HG03442 (cell line): ENCODE results near the gene TUFM.
"Not testable (repeated sequence)": the region's sequence is repeated elsewhere in the genome, so short reads cannot be mapped to it uniquely, and the experiment has no call there.

Source experiments
- ATAC-seq: cut with Tn5 transposase; IDR thresholded peaks from one replicate; pipeline ENCODE4 v1.9.1; 2021; ENCODE audit warnings: mild to moderate bottlenecking, moderate library complexity; ENCODE audit not compliant: unreplicated experiment

TUFM gene

DNA sequence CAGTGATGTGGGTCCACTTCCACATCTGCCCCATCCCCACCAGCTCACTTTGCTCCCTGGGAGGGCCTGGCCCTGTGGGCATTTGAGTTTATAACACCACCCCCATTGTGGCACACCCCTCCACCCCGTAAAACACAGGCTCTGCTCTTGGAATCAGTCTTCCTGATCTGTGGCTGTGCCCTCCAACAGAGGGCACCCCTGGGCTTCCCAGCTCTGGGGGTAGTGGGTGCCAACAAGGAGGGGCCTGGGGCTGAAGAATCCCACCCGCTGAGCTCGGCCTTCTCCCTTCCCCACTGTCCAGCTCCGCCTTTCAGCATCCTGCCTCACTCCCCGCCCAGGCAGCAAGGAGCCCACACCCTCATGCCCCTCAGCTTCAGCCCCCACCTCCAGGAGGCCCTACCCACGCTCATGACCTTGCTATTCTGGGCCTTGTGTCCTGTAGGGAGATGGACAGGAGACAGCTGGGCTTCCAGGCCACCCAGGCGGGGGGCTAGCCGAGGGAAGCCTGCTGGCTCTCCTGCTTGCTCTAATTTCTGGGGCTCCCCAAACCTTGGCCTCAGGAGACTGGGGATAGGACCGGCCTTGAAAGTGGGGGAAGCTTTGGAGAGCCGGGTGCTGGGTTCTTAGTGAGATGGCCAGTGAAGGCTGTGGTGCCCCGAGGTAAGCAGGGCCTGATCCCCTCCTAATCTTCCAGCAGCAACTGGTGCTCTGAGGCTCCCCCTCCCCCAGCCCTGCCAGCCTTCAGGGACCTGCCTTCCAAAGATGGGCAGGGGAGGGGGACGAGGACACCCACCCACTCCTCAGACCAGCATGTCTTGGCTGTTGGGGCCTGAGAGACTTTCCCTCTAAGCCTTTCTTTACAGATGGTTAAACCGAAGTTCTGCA is 29.2 kb upstream of the TUFM start:
- no peak for ATAC-seq

DNA sequence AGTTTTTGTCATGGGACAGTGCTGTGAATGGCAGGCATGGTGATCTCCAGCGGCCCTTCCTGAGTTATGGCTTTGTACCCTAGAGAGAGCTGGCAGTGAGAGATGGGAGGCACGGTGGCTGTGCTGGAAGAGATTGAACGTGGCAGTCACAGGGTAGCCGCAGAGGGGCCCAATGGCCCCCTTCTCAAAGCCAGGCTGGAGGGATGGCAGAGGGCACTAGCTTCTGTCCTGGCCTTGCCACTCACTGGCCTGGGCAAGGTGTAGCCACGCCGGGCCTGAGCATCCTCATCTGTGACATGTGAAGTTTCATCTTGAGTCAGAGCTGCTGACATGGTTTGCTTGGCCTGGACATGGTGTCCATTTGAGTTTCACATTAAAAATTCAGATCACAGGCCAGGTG is 28.3 kb upstream of the TUFM start:
- ATAC-seq: no peak

DNA sequence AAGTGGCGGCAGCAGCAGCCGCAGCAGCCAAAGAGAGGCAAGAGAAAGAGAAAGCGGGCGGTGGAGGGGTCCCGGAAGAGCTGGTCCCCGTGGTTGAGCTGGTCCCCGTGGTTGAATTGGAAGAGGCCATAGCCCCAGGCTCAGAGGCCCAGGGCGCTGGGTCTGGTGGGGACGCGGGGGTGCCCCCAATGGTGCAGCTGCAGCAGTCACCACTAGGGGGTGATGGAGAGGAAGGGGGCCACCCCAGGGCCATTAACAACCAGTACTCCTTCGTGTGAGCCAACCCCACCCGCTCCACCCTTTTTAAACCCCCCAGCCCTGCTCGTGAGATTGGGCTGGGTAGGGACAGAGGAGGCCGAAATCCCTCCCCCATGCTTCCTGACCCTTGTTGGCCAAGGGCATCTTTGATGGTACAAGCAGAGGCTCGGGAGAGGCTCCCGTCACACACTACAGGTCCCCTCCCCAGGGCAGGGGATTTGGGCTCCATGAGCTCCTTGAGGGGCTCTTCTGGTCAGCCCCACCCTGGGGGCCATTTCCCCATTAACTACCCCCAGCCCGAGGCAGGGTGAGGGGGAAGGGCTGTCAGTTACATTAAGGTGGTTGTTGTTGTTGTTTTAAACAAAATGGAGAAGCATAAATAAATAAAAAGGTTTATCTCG is 27.5 kb upstream of the TUFM start:
- no peak for ATAC-seq

DNA sequence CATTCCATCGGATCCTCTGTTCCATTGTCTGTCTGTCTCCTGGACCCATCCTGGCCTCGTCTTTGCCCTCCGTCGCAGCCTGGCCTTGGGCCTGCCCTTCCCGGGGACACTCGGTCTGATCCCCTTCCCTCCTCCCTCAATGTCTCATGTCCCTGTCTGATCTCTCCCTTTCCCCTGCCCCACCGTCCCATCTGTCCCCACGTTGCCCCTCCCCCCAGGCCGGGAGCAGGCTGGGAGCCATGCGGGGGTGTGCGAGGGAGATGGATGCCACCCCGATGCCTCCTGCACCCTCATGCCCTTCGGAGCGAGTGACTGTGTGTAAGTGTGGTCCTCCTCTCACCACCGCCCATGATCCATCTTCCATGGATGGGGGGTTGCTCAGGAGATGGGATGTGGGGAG is 26.8 kb upstream of the TUFM start:
- no peak for ATAC-seq

DNA sequence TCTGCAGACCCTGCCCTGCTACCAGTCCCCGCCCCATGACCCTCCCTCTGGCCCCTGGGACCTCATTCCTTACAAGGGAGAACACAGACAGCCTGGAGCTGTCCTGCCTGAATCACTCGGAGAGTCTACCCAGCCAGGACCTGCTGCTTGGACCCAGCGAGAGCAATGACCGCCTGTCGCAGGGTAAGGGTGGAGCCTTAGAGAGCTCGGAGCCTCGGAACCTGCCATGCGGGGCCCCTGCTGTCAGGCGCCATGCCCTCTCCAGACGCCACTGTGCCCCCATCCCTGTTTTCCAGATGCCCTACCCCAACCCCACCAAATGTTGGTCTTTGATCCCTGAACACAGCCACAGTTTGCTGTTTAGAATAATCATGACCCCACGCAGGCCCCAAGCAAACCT is 23.1 kb upstream of the TUFM start:
- no peak for ATAC-seq

DNA sequence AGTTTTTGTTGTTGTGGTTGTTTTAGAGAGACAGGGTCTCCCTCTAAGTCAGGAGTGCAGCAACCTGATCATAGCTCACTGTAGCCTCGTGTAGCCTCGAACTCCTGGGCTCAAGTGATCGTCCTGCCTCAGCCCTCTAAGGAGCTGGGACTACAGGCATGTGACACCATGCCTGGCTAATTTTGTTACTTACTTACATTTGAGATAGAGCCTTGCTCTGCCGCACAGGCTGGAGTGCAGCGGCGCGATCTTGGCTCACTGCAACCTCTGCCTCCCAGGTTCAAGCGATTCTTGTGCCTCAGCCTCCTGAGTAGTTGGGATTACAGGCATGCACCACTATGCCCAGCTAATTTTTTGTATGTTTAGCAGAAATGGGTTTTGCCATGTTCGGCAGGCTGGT is 21.5 kb upstream of the TUFM start:
- ATAC-seq: not testable (repeated sequence)

DNA sequence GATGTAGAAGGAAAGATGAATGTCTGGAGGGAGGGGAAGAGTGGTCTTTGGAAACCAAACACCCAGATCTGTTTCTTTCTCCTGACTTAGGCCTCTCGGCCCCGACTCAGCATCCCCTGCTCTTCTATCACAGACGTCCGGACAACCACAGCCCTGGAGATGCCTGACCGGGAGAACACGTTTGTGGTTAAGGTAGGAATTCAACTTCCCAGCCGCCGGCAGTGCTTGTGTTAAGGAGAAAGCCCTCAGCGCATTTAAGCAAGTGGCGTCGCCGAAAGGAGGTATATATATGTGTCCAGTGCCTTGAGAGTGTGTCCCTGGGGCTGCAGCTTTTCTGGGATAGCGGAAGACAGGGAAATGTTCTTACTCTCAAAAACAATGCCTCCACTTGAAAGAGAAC is 21.1 kb upstream of the TUFM start:
- ATAC-seq: no peak

DNA sequence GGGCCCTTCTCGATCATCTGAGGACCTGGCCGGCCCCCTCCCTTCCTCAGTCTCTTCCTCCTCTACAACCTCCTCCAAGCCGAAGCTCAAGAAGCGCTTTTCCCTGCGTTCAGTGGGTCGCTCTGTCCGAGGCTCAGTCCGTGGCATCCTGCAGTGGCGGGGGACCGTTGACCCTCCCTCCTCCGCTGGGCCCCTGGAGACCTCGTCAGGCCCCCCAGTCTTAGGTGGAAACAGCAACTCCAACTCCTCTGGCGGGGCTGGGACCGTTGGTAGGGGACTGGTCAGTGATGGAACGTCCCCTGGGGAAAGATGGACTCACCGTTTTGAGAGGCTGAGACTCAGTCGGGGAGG is 20.3 kb upstream of the TUFM start:
- ATAC-seq: no peak

DNA sequence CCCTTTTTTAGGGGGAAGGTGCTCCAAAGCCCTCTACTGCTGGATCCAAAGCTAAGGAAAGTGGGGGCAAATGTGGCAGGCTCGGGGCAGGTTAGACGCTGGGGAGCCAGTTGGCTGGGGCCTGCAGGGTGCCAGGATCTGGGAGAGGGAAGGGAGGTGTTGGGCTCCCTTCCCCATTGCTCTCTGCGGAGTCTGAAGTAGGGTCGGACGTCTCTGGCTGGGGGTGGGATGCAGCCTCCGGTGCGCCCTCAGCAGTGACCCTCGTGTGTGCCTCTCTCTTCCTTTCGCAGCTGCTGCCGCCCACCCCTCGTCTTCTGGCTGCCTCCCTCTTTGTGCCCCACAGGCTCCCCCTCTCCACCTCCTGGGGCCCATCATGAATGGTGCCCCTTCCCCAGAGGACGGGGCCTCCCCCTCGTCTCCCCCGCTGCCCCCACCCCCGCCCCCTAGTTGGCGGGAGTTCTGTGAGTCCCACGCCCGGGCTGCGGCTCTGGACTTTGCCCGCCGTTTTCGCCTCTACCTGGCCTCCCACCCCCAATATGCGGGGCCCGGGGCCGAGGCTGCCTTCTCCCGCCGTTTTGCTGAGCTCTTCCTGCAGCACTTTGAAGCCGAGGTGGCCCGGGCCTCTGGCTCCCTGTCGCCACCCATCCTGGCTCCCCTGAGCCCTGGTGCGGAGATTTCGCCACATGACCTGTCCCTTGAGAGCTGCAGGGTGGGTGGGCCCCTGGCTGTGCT is 19.7 kb upstream of the TUFM start:
- ATAC-seq: no peak

DNA sequence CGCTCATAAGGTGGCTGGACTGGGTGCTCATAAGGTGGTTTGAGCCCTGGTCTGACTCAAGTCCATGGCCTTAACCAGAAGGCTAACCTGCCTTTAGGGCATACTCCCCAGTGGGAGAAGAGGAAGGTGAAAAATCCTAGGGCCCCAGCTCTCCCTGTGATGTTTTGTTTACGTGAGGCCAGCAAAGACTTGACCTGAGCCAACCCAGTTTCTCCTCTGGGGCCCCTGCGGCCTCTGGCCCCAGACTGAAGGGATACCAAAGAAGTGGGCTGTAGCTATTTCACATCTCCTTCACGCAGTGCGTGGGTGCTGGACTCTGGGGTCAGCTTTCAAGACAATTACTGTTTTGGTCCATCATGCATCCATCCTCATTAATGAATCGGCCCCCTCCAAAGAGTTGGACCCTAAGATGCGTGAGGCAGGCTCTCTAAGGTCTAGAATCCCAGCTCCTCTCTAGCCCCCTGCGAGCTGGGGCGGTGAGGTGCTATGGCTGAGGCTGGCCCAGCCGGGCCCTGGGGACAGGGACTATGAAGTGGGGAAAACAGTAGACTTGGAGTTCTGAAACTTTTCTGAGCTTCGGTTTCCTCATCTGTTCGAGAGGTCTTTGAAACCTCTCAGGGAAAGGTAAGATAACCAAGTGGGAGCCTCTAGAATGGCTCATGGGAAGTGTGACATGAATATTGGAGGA is 19.0 kb upstream of the TUFM start:
- no peak for ATAC-seq

DNA sequence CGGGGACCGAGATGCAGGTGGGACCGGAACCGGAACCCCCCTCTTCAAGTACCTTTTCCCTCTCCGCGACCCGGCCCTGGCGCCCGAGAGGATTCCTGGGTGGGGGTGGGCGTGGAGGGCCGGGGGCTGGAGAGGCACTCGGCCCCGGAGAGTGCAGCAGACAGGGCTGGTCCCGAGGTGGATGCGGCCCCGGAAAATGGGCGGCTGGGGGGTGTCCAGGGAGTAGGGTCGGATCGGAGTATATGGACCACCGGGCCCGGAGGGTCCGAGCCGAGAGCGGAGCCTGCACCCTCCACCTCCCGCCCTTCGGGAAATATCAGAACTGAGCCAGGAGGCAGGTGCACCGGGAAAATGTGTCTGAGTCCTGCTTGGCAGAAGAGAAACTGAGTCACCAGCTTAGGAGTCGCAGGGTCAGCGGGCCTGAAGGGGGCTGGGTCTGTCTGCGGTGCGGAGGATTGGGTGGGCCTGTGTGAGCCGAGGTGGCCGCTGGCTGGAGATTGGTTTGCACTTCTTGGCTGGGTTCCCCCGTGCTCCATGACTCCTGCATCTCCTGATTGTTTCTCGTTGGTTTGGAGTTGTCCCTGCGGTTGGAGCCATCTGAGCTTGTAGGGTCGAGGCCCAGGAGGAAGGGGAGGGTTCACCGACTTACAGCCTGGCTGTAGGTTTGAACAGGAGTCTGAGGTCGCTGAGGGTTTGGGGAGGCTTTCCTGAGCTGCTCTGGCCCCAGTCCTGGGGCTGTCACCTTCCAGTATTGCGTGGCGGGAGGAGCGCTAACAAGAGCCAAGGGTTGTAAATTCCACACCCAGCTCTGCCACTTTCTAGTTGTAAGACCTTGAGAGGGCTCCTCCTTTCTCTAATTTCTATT is 18.0 kb upstream of the TUFM start:
- no peak for ATAC-seq

DNA sequence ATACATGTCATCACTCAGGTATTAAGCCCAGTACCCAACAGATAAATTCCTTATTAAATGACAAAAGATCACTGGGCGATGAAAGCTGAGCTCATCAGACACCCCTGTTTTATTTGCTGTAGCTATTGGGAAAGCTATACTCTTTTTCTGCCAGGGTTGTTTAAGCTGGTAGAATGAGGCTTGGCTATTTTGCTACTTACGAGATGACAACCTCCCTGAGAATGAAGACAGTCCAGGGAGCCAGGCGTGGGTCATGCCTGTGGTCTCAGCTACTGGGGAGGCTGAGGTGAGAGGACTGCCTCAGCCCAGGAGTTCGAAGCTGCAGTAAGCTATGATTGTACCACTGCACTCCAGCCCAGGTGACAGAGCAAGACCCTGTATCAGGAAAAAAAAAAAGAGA is 13.2 kb upstream of the TUFM start:
- no peak for ATAC-seq

DNA sequence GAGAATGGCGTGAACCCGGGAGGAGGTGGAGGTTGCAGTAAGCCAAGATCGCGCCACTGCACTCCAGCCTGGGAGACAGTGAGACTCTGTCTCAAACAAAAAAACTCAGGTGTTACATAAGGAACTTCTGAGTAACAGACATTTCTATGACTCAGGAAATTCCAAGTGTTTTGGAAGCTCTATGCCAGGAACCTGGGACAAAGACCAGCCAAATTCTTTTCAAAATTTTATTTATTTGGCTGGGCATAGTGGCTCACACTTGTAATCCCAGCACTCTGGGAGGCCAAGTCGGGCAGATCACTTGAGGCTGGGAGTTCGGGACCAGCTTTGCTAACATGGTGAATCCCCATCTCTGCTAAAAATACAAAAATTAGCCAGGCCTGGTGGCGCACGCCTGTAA is 12.3 kb upstream of the TUFM start:
- ATAC-seq: no peak

DNA sequence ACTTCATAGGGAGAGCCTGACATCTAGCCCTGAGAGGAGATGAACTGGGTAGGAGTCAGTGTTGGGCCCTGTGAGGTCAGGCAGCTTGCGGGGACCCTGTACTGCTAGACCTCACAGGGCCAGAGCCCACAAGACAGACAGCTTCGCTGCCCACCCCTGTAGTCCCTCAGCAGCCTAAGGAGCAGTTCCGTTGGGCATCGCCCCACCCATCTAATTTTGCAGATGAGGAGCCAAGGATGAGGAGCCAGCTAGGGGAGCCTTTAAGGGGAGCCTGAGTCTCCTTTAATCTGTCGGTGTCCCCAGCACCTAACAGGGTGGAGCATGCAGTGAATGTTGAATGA is 755 bp upstream of the TUFM start:
- no peak for ATAC-seq

DNA sequence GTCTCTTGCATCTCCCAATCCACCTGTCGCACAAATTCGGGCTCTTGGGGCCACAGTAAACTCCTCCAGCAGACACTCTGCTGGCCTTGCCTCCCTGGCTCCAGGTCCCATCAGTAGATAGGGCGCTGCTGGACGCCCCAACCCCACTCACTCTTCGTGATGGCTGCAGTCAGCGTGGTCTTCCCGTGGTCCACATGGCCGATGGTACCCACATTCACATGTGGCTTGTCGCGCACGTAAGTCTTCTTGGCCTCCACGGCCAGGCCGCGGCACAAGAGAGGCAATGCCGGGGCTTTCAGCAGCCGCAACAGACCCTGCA is 428 bp downstream of the TUFM start:
- no peak for ATAC-seq

DNA sequence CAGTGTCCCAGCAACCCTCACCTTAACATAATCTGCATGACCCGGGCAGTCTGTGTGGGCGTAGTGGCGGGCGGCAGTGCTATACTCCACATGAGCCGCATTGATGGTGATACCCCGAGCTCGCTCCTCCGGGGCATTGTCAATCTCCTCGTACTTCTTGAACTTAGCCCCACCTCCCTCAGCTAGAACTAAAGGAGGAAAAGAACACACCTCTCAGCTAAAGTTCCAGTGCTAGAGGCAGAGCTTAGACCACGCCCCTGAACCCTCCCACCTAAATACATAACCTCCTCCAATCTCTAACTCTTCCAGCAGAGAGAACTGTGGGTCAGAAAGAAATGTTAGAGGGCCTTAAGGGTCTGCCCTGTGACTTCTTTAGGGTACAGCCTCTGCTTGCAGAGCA is 855 bp downstream of the TUFM start:
- ATAC-seq: no peak

DNA sequence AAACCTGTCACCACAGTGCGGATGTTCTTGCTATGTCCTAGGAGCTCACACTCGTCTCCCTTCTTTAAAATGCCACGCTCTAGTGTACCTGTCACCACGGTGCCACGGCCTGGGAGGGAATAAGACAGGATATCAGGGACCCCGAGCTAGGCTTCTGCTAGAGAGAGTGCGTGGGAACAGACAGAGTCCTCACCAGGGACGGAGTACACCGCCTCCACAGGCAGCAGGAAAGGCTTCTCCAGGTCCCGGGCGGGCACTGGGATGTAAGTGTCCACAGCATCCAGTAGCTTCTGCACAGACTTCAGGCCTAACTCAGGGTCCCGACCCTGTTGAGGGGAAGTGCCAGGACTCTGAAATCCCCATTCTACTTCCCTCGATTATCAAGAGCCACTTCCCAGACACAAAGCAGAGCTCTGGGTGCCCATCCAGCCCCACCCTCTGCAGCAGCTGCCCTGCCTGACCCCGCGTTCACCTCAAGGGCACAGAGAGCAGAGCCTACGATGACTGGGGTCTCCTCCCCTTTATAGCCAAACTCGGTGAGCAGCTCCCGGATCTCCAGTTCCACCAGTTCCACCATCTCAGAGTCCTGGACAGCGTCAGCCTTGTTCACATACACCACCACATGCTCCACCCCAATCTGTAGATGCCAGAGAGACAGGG is 1.8 kb downstream of the TUFM start:
- ATAC-seq: no peak

DNA sequence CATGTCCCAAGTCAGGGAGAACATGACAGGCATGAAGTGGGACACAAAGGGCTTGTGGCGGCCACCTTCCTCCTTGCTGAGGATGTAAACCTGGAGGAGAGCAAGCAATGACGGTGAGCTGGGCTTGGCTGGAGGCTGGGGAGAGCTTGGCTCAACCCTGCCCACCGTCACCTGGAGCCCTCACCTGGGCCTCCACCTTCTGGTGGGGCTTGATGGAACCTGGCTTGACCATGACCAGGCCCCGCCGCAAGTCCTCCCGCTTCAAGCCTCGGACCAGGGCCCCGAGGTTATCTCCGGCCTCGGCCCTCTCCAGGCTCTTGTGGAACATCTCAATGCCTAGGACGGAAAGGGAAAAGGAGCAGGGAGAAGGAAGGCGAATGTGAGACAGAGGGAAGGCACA is 2.4 kb downstream of the TUFM start:
- no peak for ATAC-seq

DNA sequence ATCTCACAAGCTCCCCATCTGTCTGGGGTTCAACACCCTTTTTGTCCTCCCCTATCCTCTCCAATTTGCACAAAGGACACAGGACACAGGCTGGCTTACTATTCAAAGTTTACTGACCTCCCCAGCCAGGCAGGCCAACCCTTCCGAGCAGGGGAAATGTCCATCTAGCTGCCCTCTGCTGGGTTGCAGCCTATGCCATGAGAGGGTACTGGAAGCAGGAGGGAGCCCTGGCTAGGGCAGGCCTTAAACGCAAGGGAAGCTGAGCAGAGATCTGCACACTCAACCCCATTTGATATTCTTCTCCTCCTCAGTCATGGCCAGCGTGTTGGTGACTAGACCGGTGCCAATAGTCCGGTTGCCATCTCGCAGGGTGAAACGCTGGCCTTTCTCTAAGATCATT is 3.5 kb downstream of the TUFM start:
- no peak for ATAC-seq

DNA sequence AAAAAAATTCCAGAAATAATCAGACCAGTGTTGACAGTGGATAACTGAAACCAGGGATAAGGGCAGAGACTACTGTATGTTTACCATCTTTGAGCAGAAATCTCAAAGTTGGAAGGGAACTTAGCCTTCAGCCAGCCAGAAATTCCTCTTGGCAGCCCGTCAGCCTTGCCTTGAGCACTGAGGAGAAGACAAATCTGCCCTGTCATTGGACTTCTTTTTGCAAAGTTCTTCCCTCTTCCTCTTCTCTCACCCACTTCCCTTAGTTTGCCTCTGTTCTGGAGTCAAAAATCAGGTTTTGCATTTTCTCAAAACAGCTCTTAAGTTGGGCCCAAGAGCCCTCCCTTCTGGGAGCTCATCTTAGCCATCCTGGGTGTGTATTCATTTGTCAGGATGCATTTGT is 6.2 kb downstream of the TUFM start:
- ATAC-seq: no peak
